WTC11 (cell line): ENCODE measurements around the gene MMAA. TPM values are rescaled to one million over a fixed set of nuclear protein-coding genes. Genes with fewer than 3 reads are reported as not detected.

Source experiments
- ATAC-seq: fragments of 200-7000 bp; cut with Tn5 transposase; 2 replicates; pipeline ENCODE4 v1.10.0; 2021; ENCODE audit warnings: mild to moderate bottlenecking, moderate library complexity
- CTCF ChIA-PET: fragments of 300-600 bp; sonication (Branson Sonifier 250); formaldehyde crosslinking; loops from one replicate; lab custom pipeline; 2021; ENCODE audit warnings: antibody characterized with exemption; lab: Charles Lee
- POLR2A ChIA-PET: fragments of 350-600 bp; sonication (Branson Sonifier 250); formaldehyde crosslinking; loops from one replicate; lab custom pipeline; 2021; ENCODE audit warnings: antibody characterized with exemption; lab: Charles Lee
- DNase-seq: peaks from one replicate; pipeline ENCODE4 v3.0.0; 2021; ENCODE audit warnings: low spot score
- H3K27ac Mint-ChIP-seq: 2 replicates; pipeline ENCODE4 v1.8.0; 2021; ENCODE audit warnings: mixed read lengths
- H3K27me3 Mint-ChIP-seq: 2 replicates; pipeline ENCODE4 v1.8.0; 2021; ENCODE audit warnings: low read depth, mild to moderate bottlenecking, moderate library complexity, mixed read lengths
- H3K36me3 Mint-ChIP-seq: 2 replicates; pipeline ENCODE4 v1.8.0; 2021; ENCODE audit warnings: mixed read lengths
- H3K4me1 Mint-ChIP-seq: 2 replicates; pipeline ENCODE4 v1.8.0; 2022; ENCODE audit warnings: mixed read lengths
- H3K4me3 Mint-ChIP-seq: 2 replicates; pipeline ENCODE4 v1.8.0; 2021; ENCODE audit warnings: mild to moderate bottlenecking, moderate library complexity, mixed read lengths
- H3K9me3 Mint-ChIP-seq: 2 replicates; pipeline ENCODE4 v1.8.0; 2021; ENCODE audit warnings: mixed read lengths
- AFF4 ChIP-seq: sonication (generic); formaldehyde crosslinking; IDR thresholded peaks from 2 replicates; pipeline ENCODE4 v1.8.1; 2023; ENCODE audit warnings: mild to moderate bottlenecking, missing genetic modification reagents, borderline replicate concordance
- ATF1 ChIP-seq: sonication (generic); formaldehyde crosslinking; IDR thresholded peaks from 2 replicates; pipeline ENCODE4 v1.8.1; 2023; ENCODE audit warnings: mild to moderate bottlenecking, moderate library complexity, missing genetic modification reagents
- NFYB ChIP-seq: sonication (generic); formaldehyde crosslinking; conservative IDR thresholded peaks from 2 replicates; pipeline ENCODE4 v1.8.0; 2022; ENCODE audit warnings: low read depth, missing genetic modification reagents
- NR1H2 ChIP-seq: sonication (generic); formaldehyde crosslinking; IDR thresholded peaks from 2 replicates; pipeline ENCODE4 v1.9.0; 2021; ENCODE audit warnings: mild to moderate bottlenecking, moderate library complexity, missing genetic modification reagents
- NR2C2 ChIP-seq: sonication (generic); formaldehyde crosslinking; IDR thresholded peaks from 2 replicates; pipeline ENCODE4 v1.8.0; 2022; ENCODE audit warnings: mild to moderate bottlenecking, missing genetic modification reagents
- RELA ChIP-seq: sonication (generic); formaldehyde crosslinking; IDR thresholded peaks from 2 replicates; pipeline ENCODE4 v1.8.1; 2022; ENCODE audit warnings: missing genetic modification reagents, mild to moderate bottlenecking, borderline replicate concordance
- SOX15 ChIP-seq: fragments of 250-450 bp; sonication (Bioruptor Pico); IDR thresholded peaks from 2 replicates; pipeline ENCODE4 v1.9.0; 2021; ENCODE audit warnings: mild to moderate bottlenecking
- TEAD4 ChIP-seq: sonication (generic); formaldehyde crosslinking; IDR thresholded peaks from 2 replicates; pipeline ENCODE4 v1.8.0; 2022; ENCODE audit warnings: mild to moderate bottlenecking, missing genetic modification reagents
- USF2 ChIP-seq: sonication (generic); formaldehyde crosslinking; IDR thresholded peaks from 2 replicates; pipeline ENCODE4 v1.8.1; 2023; ENCODE audit warnings: mild to moderate bottlenecking, missing genetic modification reagents, moderate library complexity
- ZBTB21 ChIP-seq: sonication (generic); formaldehyde crosslinking; IDR thresholded peaks from 2 replicates; pipeline ENCODE4 v1.8.1; 2023; ENCODE audit warnings: mild to moderate bottlenecking, missing genetic modification reagents, borderline replicate concordance
- ZNF121 ChIP-seq: sonication (generic); formaldehyde crosslinking; IDR thresholded peaks from 2 replicates; pipeline ENCODE4 v1.8.0; 2023; ENCODE audit warnings: missing genetic modification reagents
- ZNF232 ChIP-seq: sonication (generic); formaldehyde crosslinking; IDR thresholded peaks from 2 replicates; pipeline ENCODE4 v1.8.0; 2022; ENCODE audit warnings: mild to moderate bottlenecking, missing genetic modification reagents
- ZNF281 ChIP-seq: sonication (generic); formaldehyde crosslinking; IDR thresholded peaks from 2 replicates; pipeline ENCODE4 v1.8.0; 2023; ENCODE audit warnings: mild to moderate bottlenecking, missing genetic modification reagents
- ZNF425 ChIP-seq: fragments of 250-450 bp; sonication (Bioruptor Pico); conservative IDR thresholded peaks from 2 replicates; pipeline ENCODE4 v1.9.0; 2021; ENCODE audit warnings: mild to moderate bottlenecking
- ZNF671 ChIP-seq: fragments of 250-450 bp; sonication (Bioruptor Pico); IDR thresholded peaks from 2 replicates; pipeline ENCODE4 v1.8.0; 2021; ENCODE audit warnings: mild to moderate bottlenecking
- total RNA-seq: library from RNA; stranded (reverse); gene quantifications from 3 replicates; pipeline ENCODE4 v1.2.3, GENCODE V29; 2021

MMAA gene
- total RNA-seq, 1 experiment from 2014 or later, result 4.9 TPM

- TF ChIP-seq SOX15 (CRISPR knock-in tag), result no peak
- TF ChIP-seq ZNF425 (CRISPR knock-in tag), result no peak
- no peak for TF ChIP-seq TEAD4 (CRISPR knock-in tag)
- no peak for TF ChIP-seq NR1H2 (CRISPR knock-in tag)
- no peak for TF ChIP-seq ZNF232 (CRISPR knock-in tag)
- TF ChIP-seq AFF4 (CRISPR knock-in tag), result no peak
- no peak for TF ChIP-seq ATF1
- no peak for TF ChIP-seq NFYB (CRISPR knock-in tag)
- TF ChIP-seq NR2C2 (CRISPR knock-in tag), result no peak
- TF ChIP-seq USF2 (CRISPR knock-in tag), result no peak
- no peak for TF ChIP-seq ZBTB21 (CRISPR knock-in tag)
- TF ChIP-seq ZNF671, result no peak
- no peak for TF ChIP-seq ZNF121 (CRISPR knock-in tag)
- no peak for TF ChIP-seq RELA (CRISPR knock-in tag)
Measured at GRCh38 chr4:145614233-145614610, 5.0 kb upstream of the MMAA start (continued).

- no peak for ATAC-seq
- ChIA-PET POLR2A (no interaction called here), CTCF (interaction anchor here (0.8 to 1.6 kb wide), 6 partner anchors 20 to 611 kb away, joined by 3 to 4 read pairs (median 3); no protein-coding TSS in a partner anchor)
- peaks cover 19% of the 10 kb centered on the region for H3K36me3 Mint-ChIP-seq
- no peak for TF ChIP-seq ZNF281
- TF ChIP-seq, all 79 proteins: peak for 0
- Mint-ChIP-seq H3K27ac (peak overlapping the region; percentile 91), H3K4me3 (peak overlapping the region; percentile 94), H3K4me1 (peaks cover 40% of the 10 kb centered on the region), H3K27me3 (no peaks in the 10 kb centered on the region), H3K9me3 (peaks cover 19% of the 10 kb centered on the region)
- no peak for DNase-seq
Measured at GRCh38 chr4:145618210-145618931, 814 bp upstream of the MMAA start.
